Posterior vena cava (tissue), 2 donors: Measurements from ENCODE around the gene PPP1R12A. TPM values are rescaled to one million over a fixed set of nuclear protein-coding genes. Genes with fewer than 3 reads are reported as not detected.

Experiments used
- DNase-seq: peaks from one replicate; pipeline ENCODE4 v3.0.0-alpha.2; 2020; ENCODE audit warnings: low spot score
- intact Hi-C, 2 donors: fragments of 100-400 bp; cut with DNase I; formaldehyde crosslinking; loops; one replicate each; pipeline versions ENCODE4 v1.14.1 to v1.14.2; 2022 to 2023
- total RNA-seq, 2 donors: library from RNA; stranded (reverse); fragmentation: NEBNext Ultra II Directional; extraction: Animal tissue kit (Norgen Biotek cat#: 25700); gene quantifications; one replicate each; pipeline ENCODE4 v1.2.1, GENCODE V29; 2021
- donor health status: DM: yes; HTN: yes; CAD: no.
- donor health status: DM: yes; HTN: yes; CAD: no.

Gene PPP1R12A
- total RNA-seq, 2 donors from 2014 or later = 220 to 239 TPM

GRCh38 chr12:79939728-79940310, 4.9 kb upstream of the PPP1R12A start:
- no peak for DNase-seq
- intact Hi-C loops = loop anchor here in 1 of 2 donors (5.0 to 10.0 kb wide), 3 partner anchors 102 to 245 kb away; partner anchors contain the start of gene PAWR

GRCh38 chr12:79938843-79939242, 3.9 kb upstream of the PPP1R12A start:
- intact Hi-C loops = loop anchor here in 1 of 2 donors (5.0 to 10.0 kb wide), 3 partner anchors 103 to 244 kb away; partner anchors contain the start of gene PAWR
- DNase-seq = no peak

- intact Hi-C loops = loop anchor here in 1 of 2 donors (5.0 to 10.0 kb wide), 3 partner anchors 106 to 246 kb away; partner anchors contain the start of gene PAWR
- DNase-seq = no peak
Observed at GRCh38 chr12:79936670-79937069, 1.8 kb upstream of the PPP1R12A start.

- DNase-seq = no peak
- intact Hi-C loops = loop anchor here in 1 of 2 donors (5.0 to 10.0 kb wide), 3 partner anchors 107 to 247 kb away; partner anchors contain the start of gene PAWR
Observed at GRCh38 chr12:79935624-79936345, 888 bp upstream of the PPP1R12A start.

GRCh38 chr12:79934281-79935020, 446 bp downstream of the PPP1R12A start:
- intact Hi-C loops = loop anchor here in 1 of 2 donors (5.0 to 10.0 kb wide), 3 partner anchors 108 to 248 kb away; partner anchors contain the start of gene PAWR
- DNase-seq = peak; percentile 90

GRCh38 chr12:79933532-79934264, 1.2 kb downstream of the PPP1R12A start:
- DNase-seq = no peak
- intact Hi-C loops = loop anchor here in 1 of 2 donors (10.0 kb wide), 1 partner anchor 239 kb away; the partner anchor contains the start of gene PAWR

GRCh38 chr12:79933043-79933442, 1.9 kb downstream of the PPP1R12A start:
- intact Hi-C loops = loop anchor here in 1 of 2 donors (10.0 kb wide), 1 partner anchor 238 kb away; the partner anchor contains the start of gene PAWR

GRCh38 chr12:79932357-79932756, 2.5 kb downstream of the PPP1R12A start:
- intact Hi-C loops = loop anchor here in 1 of 2 donors (10.0 kb wide), 1 partner anchor 238 kb away; the partner anchor contains the start of gene PAWR
- DNase-seq = no peak

More at GRCh38 chr12:79933043-79933442, 1.9 kb downstream of the PPP1R12A start:
- DNase-seq = no peak

- no peak for DNase-seq
- intact Hi-C loops = no loop called here
Observed at GRCh38 chr12:79929065-79929464, 5.8 kb downstream of the PPP1R12A start.

GRCh38 chr12:79927772-79928474, 7.0 kb downstream of the PPP1R12A start:
- intact Hi-C loops = no loop called here
- DNase-seq = no peak

- intact Hi-C loops = no loop called here
- DNase-seq = no peak
Observed at GRCh38 chr12:79926951-79927350, 7.9 kb downstream of the PPP1R12A start.

- intact Hi-C loops = no loop called here
- DNase-seq = no peak
Observed at GRCh38 chr12:79925492-79925891, 9.4 kb downstream of the PPP1R12A start.

- intact Hi-C loops = no loop called here
Observed at GRCh38 chr12:79921786-79922185, 13.1 kb downstream of the PPP1R12A start.

GRCh38 chr12:79920421-79921238, 14.3 kb downstream of the PPP1R12A start:
- intact Hi-C loops = no loop called here
- DNase-seq = no peak

More at GRCh38 chr12:79921786-79922185, 13.1 kb downstream of the PPP1R12A start:
- no peak for DNase-seq

GRCh38 chr12:79919762-79920161, 15.1 kb downstream of the PPP1R12A start:
- intact Hi-C loops = no loop called here

GRCh38 chr12:79916826-79917225, 18.1 kb downstream of the PPP1R12A start:
- intact Hi-C loops = no loop called here
- DNase-seq = no peak

More at GRCh38 chr12:79919762-79920161, 15.1 kb downstream of the PPP1R12A start:
- no peak for DNase-seq
